HG03196 (cell line): ENCODE data around the gene SYCN.
"Not testable (repeated sequence)": the region's sequence is repeated elsewhere in the genome, so short reads cannot be mapped to it uniquely, and the experiment has no call there.

ENCODE experiments used
- ATAC-seq: cut with Tn5 transposase; IDR thresholded peaks from one replicate; pipeline ENCODE4 v1.9.1; 2021; ENCODE audit not compliant: unreplicated experiment

The SYCN gene

GRCh38 chr19:39203372-39204341 lies at the start of gene SYCN:
Gene SYCN (minus strand): TSS chr19:39204263. CDS start chr19:39204254, 9 bp downstream.
- ATAC-seq: no peak

GRCh38 chr19:39253374-39254149 lies 49.5 kb upstream of the SYCN start:
- no peak for ATAC-seq

GRCh38 chr19:39252458-39252857 lies 48.4 kb upstream of the SYCN start:
- ATAC-seq: no peak

DNA sequence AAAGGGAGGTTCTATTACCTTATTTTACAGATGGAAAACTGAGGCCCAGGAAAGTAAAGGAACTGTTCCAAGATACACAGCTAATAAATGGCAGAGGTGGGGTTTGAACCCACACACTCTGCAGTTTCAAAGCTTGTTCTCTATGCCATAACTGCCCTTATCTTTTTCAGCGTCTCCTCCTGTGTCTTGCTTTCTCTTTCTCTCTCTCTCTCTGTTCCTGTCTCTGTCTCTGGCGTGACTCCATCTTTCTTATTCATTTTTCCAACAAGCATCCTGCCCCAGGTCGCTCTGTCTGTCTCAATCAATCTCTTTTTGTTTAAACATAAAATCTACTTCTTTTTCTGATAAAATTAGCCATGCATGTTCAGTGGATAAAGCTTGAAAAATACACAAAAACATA lies 47.8 kb upstream of the SYCN start:
- ATAC-seq: no peak

- ATAC-seq: no peak
Measured at GRCh38 chr19:39251081-39251480, 47.0 kb upstream of the SYCN start.

- ATAC-seq: no peak
Measured at GRCh38 chr19:39248806-39249205, 44.7 kb upstream of the SYCN start, which contains the start of gene IFNL4. Gene IFNL4 (minus strand): TSS chr19:39248856.

DNA sequence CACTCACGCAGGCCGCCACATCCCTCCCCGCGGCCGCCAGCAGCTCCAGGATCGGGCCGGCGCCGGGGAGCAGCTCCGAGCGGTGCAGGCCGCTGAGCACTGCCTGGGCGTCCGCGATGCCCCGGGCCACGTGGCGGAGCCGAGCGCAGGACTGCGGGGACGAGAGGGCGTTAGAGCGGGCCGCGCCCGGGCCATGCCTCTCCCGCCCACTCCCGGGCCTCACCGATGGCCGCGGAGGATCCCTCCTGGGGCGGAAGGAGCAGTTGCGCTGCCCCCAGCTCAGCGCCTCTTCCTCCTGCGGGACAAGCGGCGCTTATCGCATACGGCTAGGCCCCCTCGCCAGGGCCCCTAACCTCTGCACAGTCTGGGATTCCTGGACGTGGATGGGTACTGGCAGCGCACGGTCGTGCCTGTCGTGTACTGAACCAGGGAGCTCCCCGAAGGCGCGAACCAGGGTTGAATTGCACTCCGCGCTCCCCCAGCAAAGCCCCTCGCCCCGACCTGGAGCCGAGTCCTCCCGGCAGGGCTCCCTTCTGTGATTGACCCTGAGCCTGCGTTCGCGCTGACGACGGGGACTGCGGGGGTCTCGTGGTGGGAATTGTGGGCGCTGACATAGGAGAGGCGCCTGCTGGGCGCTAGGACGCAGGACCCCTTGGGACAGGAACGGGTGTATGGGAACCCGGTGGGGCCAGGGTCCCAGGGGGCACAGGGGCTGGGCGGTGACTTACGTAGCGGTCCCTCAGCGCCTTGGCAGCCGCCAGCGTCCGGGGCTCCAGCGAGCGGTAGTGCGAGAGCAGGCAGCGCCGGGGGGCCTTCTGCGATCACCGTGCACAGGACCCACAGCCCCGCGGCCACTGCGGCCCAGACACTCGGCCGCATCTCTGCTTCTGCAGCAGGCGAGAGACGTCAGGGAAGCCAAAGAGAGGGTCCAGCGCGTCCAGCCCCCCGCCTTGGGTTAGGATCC lies 43.9 kb upstream of the SYCN start:
- no peak for ATAC-seq

GRCh38 chr19:39246951-39247669 lies 43.0 kb upstream of the SYCN start:
- ATAC-seq: no peak

GRCh38 chr19:39245166-39245565 lies 41.1 kb upstream of the SYCN start:
- ATAC-seq: not testable (repeated sequence)

- not testable (repeated sequence) for ATAC-seq
Measured at GRCh38 chr19:39244410-39245100, 40.5 kb upstream of the SYCN start, which contains the start of gene IFNL3. Gene IFNL3 (minus strand): TSS chr19:39245006. CDS start chr19:39244967, 39 bp downstream.

- ATAC-seq: not testable (repeated sequence)
Measured at GRCh38 chr19:39243741-39244140, 39.7 kb upstream of the SYCN start.

- ATAC-seq: no peak
Measured at GRCh38 chr19:39240421-39240820, 36.4 kb upstream of the SYCN start.

GRCh38 chr19:39238944-39239343 lies 34.9 kb upstream of the SYCN start:
- ATAC-seq: no peak

GRCh38 chr19:39238209-39238608 lies 34.1 kb upstream of the SYCN start:
- ATAC-seq: no peak

- ATAC-seq: peak; percentile 52
Measured at GRCh38 chr19:39237200-39238184, 33.4 kb upstream of the SYCN start.

GRCh38 chr19:39236527-39236926 lies 32.5 kb upstream of the SYCN start:
- no peak for ATAC-seq

- no peak for ATAC-seq
Measured at GRCh38 chr19:39232708-39233107, 28.6 kb upstream of the SYCN start.
